NCI-H2107 treated with DMSO at 0.1 percent for 48 hours (cell line): ENCODE measurements around the gene RGS4.
"Not testable (repeated sequence)": the region's sequence is repeated elsewhere in the genome, so short reads cannot be mapped to it uniquely, and the experiment has no call there.

ENCODE experiments used
- DNase-seq: peaks from one replicate; lab custom pipeline; 2025; ENCODE audit not compliant: unreplicated experiment; lab: John Stamatoyannopoulos, UW

RGS4 gene

DNA sequence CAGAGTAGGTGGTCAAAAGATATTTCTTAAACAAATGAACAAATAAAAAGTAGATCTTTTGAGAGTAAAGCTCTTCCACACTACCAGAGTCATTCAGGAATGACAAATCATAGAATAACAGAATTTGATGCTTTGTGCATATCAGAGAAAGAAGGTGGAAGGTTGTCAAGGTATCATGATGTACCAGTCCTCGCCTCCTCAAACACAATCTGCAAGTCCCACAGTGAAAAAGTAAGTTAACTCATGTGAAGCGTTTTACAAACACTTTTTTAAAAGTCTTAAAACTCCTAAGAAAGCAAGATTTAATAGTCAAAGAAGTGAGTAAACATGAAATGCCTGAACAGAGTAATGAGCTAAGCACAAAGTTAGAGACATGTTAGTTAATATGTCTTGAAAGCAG lies 2.5 kb upstream of the RGS4 start:
- no peak for DNase-seq

DNA sequence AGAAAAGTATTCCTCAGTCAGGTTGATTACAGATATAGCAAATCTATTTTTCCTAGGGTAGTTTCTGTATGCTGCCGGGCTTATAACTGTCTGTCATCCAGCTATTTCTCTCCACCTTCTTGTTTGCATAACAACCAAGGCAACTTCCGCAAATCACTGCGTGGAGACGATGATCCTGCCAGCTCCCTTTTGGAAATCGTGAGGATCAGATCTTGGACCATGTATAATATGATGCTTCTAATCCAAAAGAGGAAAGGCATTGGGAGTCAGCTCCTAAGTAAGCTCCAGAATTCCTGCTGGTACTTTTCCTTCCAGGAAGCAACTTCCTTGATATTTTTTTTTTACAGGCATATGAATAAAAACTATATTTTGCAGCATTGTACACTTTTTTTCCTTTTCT lies 445 bp upstream of the RGS4 start:
- DNase-seq, result no peak

DNA sequence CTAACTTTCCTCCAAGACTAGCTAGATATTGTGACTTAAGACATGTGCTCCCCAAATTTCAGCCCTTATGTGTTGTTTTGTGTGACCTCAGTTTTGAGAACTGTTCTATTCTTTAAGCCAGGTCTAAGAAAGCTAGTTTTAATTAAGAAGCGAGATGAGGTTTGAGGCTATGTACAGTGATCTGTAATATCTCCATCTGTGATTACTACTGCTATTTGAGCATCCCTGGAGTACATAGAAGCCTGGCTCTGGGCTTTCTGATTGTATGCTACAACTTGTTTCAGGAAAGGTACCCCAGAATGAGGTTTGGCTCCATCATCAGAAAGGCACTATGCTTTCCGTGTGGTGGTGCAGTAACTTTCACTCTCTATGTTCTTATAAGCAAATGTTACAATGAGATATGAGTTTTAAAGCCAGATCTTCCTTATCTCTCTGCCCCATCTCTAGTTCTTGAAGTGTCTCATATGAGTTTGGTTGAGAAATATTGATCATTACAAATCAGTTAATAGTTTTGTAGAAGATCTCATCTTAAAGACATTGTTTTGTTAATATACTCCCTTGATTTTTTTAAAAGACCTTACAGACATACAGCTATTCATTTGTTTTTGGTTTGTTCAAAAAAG lies 605 bp downstream of the RGS4 start:
- no peak for DNase-seq

DNA sequence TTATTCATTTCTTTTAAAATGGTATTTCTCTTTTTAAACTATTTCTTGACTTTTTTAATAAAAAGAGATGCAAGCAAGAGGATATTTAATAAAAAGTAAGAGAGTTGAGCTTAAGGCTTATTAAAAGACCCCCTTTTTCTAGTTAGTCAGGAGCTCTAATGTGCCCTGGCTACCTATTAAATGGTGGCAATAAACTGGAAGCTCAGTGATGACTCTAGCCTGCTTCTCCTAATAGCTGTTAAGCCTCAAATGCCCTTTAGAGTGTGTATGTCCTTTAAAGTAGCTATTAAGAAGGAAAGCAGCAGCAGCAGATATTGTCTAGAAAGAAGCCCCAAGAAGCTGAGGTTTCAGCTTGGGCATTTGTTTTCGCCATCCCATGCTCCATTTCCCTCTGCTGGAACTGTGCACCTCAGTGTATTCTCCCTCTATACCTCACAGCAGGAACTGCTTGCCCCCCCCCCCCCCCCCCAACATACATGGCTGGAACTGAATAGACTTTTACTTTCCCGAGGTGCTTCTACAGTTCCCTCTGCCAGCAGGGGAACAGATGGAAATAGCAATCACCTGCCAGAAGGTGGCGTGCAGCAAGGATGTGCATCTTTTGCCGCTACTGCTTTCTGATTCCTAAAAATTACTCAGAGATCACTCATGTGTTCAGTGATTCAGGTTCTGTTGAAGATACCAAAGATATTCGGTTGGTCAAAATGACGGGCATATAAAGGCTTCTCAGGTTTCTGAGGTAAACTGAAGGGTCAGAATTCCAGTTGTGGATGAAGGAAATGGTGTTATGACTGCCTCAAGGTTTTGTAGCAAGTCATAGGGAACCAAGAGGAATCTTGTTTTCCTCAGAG lies 2.5 kb downstream of the RGS4 start:
- DNase-seq, result peak; percentile 74

DNA sequence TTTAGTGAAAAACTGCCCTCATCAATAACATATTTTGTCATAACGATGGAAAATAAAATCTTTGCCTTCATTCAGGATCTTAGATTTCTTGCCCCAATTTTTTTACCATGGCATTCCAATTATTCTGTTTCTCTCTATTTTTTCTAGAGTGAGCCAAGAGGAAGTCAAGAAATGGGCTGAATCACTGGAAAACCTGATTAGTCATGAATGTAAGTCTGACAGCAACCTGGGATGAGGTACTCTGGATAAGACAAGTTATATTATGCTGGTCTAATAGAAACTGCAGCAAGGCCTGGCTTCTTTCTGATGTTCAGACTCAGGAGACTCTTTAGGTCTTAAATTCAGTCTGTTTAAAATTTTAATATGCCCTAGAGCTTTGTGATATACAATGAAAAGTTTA lies 3.5 kb downstream of the RGS4 start:
- no peak for DNase-seq

DNA sequence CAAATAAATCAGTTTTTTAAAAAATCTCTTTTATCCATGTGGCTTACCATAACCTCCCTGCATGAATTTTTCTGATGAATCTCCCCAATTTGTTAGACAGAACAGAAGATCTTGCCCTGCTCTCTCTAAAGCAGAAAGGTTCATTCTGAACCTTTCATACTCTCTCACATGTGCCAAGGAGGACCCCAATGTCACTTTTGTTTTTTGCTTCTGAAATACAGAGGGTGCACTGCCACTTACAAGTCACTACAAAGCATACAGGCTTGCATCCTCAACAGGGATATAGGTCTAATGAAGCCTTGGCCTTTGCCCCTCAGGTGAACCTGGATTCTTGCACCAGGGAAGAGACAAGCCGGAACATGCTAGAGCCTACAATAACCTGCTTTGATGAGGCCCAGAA lies 4.8 kb downstream of the RGS4 start:
- DNase-seq, result no peak

DNA sequence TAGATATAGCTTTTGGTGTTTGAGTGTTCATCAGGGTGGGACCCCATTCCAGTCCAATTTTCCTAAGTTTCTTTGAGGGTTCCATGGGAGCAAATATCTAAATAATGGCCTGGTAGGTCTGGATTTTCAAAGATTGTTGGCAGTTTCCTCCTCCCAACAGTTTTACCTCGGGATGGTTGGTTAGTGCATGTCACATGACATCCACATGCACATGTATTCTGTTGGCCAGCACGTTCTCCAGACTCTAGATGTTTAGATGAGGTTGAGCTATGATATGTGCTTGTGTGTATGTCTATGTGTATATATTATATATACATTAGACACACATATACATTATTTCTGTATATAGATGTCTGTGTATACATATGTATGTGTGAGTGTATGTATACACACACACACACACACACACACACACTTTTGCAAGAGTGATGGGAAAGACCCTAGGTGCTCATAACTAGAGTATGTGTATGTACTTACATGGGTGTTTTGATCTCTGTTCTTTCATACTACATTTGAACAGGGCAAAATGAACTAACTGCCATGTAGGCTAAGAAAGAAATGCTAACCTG lies 5.6 kb downstream of the RGS4 start:
- DNase-seq, result no peak

DNA sequence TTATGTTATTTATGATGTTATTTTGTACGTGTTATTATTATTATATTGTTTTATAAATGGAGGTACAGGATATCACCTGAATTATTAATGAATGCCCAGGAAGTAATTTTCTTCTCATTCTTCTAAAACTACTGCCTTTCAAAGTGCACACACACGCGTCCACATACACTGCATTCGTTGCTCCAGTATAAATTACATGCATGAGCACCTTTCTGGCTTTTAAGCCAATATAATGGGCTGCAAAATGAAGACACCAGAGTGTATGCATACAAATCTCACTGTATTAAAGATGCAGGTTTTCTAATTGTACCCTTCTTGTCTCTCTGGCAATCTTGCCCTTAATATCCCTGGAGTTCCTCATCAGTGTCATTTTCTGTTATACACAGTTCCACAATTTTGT lies 6.9 kb downstream of the RGS4 start:
- no peak for DNase-seq

DNA sequence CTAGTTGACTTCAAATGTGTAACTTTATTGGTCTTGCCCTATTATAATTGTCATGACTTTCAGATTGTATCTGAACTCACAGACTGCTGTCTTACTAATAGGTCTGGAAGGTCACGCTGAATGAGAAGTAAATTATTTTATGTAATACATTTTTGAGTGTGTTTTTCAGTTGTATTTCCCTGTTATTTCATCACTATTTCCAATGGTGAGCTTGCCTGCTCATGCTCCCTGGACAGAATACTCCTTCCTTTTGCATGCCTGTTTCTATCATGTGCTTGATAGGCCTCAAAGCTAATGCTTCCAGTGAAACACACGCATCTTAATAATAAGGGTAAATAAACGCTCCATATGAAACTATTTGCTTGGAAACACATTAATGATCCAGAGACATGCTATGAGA lies 7.3 kb downstream of the RGS4 start:
- DNase-seq, result no peak

DNA sequence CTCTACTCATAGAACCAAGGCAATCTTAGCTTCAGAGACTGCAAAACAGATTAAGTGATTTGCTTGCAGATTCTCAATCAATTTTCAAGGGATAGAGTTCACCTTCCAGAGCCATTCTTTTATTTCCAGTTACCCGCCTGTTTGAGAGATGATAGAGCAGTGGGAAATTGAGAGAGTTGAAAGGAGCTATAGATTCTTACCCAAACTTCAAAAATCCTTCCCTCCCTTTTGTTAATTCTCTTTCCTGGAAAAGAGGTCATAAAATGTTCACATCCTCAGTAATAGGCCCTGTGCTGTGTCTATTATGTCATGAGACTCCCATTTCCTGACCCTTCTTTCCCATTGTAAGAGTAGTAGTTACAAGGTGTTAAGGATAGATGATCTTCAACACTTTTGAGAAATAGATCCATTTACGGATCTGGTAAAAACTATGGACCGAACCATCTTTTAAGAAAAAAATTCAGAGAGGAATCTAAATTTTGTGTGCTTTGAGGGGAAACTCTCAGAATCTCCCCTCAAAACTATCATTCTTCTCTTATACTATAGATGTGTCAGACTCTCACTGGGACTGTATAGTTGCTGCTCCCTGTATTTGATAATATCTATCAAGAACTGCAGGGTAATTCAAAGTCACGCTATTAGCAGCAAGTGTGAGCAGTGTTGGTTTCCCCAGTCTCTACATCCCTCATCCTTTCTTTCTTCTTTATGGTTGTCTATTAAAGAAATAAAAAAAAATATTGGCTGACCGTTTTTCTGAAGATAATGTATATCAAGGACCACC lies 8.0 kb downstream of the RGS4 start:
- no peak for DNase-seq

DNA sequence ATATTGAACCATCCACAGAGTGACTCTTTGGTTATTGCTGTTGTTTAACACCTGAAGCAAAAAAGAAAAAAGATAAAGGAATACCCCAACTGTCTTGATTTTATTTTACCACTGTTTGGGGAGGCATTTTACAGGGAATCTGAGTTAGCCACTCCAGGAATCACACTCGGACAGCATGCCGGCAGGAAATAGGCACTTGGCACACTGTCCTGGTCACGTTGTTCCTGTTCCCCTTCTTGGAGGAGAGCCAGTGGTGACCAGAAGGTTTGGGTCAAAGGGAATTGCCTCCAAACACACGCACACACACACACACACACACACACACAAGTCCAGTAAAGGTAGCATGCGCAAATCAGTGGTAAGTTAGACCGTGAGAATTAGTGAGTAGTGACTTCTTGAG lies 13.8 kb downstream of the RGS4 start:
- DNase-seq, result no peak

DNA sequence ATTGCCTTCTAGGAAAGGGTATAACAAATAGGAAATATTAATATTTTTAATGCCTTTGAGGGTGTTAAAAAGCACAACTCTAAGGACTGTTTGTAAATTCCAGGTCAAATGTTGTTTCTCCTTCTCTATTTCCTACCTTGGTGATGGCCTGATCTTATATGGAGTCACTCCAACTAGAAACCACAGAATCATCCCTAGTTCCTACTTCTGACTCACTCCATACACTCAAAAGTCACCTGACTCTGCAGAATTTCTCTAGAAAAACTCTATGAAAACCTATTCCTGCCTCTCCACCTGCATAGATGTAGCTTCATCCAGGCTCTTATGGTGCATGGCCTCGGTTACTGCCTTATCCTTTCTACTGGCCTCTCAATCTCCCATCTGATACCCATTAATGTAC lies 14.5 kb downstream of the RGS4 start:
- DNase-seq, result no peak

DNA sequence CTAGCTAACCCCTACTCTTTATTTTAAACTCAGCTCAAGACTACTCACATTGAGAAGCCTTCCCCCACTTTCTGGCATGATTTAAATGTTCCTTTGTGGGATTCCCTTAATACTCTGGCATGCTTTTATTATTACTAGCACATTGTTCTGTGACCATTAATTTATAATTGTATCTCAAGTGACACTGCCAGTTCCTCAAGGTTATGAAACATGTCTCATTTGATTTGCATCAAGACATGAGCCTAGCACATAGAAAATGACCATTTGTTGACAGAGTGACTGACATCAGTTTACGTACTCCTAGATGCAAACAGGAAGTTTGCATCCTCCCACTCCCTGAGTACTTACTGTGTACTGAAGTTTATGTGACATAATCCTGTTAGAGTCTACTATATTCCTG lies 15.2 kb downstream of the RGS4 start:
- DNase-seq, result no peak

DNA sequence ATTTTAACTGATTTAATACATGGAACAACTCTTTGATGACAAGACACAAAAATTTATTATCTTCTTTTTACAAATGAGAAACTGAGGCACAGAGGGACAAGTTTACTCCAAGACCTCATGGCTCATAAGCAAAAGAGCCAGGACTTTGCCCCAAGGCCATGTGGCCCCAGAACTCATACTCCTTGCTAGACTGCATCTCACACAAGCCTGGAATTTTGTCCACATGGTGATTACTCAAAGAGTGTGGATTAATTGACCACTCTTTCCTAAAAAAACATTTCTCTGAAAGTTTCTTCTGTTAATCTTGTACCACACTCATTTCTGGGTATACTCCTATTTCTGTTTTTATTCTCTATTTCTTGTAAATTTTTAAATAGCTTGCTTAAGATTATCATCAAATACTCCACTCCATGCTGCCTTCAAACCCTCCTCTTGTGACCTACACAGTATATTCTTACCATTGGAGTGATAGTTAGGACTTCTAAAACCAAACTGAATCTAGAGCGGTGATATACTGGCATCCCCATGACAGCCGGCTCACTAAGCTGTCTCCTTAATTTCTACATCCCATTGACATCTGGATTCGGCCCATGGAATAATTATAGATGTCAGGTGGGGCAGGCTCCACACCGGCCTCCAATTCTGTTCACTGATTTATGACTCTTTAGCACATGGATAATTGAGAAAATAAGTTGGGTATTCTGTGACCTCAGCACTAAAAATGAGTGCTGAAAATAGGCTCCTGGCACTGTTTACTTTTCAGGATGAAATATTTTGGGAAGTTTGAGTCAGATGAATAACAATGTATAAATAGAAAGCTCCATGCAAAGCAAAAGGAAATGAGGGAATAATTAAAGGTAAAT lies 16.1 kb downstream of the RGS4 start:
- no peak for DNase-seq

DNA sequence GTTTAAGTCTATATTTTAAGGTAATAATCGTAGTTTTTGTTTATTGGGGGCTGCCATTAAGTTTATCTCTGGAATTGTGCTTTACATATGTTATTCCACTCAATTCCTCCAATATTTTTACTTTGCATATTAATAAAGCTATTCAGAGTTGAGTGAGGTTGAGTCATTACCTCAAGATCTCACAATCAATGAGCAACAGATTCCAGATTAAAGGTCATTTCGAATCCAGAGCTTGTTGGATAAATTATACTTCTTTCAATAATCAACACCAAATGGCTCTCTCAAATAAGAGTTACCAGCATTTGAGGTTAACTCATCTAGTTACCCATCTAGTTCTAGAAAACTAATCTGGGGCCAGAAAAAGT lies 16.7 kb downstream of the RGS4 start:
- no peak for DNase-seq

DNA sequence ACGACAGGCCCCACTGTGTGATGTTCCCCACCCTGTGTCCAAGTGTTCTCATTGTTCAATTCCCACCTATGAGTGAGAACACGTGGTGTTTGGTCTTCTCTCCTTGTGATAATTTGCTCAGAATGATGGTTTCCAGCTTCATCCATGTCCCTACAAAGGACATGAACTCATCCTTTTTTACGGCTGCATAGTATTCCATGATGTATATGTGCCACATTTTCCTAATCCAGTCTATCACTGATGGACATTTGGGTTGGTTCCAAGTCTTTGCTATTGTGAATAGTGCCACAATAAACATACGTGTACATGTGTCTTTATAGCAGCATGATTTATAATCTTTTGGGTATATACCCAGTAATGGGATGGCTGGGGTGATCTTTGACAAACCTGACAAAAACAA lies 20.0 kb downstream of the RGS4 start:
- not testable (repeated sequence) for DNase-seq

DNA sequence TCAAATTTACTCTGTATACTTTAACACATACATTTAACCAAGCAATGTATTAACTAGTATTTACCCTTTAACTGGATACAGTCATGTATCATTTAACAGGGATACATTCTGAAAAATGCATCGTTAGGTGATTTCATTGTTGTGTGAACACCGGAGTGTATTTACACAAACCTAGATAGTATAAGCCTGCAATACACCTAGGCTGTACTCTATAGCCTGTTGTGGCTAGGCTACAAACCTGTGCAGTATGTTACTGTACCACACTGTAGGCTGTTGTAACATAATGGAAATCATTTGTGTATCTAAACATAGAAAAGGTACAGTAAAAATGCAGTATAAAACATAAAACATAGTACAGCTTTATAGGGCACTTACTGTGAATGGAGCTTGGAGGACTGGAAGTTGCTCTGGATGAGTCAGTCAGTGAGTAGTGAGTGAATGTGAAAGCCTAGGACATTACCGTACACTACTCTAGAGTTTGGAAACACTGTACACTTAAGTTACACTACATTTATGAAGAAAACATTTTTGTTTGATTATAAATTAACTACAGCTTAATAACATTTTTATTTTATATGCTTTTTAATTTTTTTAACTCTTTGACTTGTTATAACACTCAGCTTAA lies 21.3 kb downstream of the RGS4 start:
- no peak for DNase-seq

DNA sequence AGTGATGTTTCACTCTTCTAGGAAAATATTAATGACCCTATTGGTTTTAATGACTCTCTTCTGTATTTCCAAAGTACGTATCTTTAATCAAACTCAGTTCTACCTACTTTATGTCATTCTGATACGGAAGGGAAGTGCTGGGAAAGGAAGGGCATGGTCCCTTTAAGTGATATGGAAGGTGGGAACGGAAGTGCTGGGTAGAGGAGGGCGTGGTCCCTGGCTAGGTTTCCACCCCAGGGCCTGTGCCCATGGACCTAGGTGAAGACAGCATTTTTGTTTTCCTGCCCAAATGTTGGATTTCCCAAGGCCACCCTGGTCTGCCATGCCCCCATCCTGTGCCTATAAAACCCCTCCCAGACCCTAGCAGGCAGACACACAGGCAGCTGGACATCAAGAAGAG lies 24.0 kb downstream of the RGS4 start:
- DNase-seq, result no peak

DNA sequence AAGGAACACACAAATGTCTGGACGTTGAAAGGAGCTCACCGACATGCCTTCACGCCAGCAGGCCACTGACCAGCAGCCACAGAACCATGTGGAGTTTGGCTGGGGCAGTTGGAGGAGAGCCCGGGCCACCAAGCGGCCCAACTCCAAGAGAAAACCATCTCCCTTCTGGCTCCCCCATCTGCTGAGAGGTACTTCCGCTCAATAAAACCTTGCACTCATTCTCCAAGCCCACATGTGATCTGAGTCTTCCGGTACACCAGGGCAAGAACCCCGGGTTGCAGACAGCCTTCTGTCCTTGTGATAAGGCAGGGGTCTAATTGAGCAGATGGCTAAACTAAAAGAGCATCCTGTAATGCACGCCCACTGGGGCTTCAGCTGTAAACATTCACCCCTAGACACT lies 24.4 kb downstream of the RGS4 start:
- no peak for DNase-seq

DNA sequence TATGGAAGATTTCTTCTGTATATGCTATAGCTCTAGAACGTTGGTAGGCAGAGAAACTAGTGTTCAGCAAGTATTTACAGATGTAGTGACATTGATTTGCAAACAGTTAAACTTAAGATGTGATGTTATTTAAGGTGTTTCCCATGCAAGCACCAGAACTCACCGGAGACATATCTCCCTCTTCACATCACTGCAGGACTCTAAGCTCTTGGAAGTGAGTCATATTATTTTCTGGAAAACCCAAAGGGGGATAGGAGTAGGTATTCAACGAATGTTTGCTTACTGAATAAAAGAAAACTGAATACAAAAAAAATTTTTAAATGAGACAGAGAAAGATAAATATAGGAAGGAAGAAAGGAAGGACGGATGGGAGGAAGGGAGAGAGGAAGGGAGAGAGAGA lies 25.0 kb downstream of the RGS4 start:
- no peak for DNase-seq
